Stimulated activated naive CD8-positive, alpha-beta T cell treated with anti-CD3 and anti-CD28 coated beads, Interleukin-15, Interleukin-2, amounts not matched to agents 100 ng/mL and 50 ng/mL, for 24 hours (primary cell): ENCODE results near the gene SNTB2.

Source experiments
- H3K27ac Mint-ChIP-seq: one replicate; pipeline ENCODE4 v1.8.0; 2021; ENCODE audit warnings: mild to moderate bottlenecking, mixed read lengths
- H3K27me3 Mint-ChIP-seq: one replicate; pipeline ENCODE4 v1.8.0; 2021; ENCODE audit warnings: mixed read lengths
- H3K36me3 Mint-ChIP-seq: one replicate; pipeline ENCODE4 v1.8.0; 2021; ENCODE audit warnings: low read depth, mixed read lengths
- H3K4me1 Mint-ChIP-seq: one replicate; pipeline ENCODE4 v1.8.0; 2021; ENCODE audit warnings: low read depth, mixed read lengths
- H3K4me3 Mint-ChIP-seq: one replicate; pipeline ENCODE4 v1.8.0; 2021; ENCODE audit warnings: mild to moderate bottlenecking, mixed read lengths
- H3K9me3 Mint-ChIP-seq: one replicate; pipeline ENCODE4 v1.8.0; 2021; ENCODE audit warnings: mixed read lengths

The SNTB2 gene

DNA sequence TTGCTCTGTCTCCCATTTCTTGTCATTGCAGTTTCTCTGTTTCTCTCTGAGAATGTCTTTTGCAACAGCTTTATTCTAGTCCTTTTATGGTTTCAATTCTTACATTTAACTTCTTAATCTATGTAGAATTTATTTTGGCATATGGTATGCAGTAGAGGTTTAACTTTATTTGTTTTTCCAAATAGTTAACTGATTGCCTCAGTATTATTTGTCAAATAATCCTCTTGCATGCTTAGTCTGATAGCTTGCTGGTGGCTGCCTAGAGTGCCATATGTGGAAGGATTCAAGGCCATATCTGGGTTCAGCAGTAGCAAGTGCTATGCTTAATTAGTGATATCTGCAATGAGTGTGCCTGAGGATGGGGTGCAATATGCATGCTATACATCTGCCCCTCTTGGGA, 6.9 kb downstream of the SNTB2 start:
- Mint-ChIP-seq H3K27me3 (no peaks in the 10 kb centered on the region), H3K27ac (no peak overlapping the region), H3K4me1 (peaks cover 34% of the 10 kb centered on the region), H3K4me3 (no peak overlapping the region), H3K36me3 (peaks cover 5% of the 10 kb centered on the region), H3K9me3 (no peaks in the 10 kb centered on the region)

DNA sequence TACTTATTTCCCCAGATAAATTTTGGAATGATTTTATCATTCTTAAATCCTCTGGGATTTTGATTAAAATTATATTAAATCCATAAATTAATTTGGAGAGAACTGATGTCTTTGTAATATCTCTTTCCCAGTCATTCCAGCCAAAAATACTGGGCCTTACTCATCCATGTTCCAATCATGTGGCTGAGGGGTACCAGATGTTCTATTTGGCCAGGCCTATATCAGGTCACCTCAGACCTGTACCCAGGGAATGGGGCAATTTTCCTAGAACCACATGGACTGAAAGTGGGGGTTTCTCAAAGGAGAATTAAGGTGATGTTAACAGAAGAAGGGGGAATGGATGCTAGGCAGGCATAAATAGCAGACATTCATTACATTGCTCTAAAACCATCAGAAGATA, 7.5 kb downstream of the SNTB2 start:
- peaks cover 5% of the 10 kb centered on the region for H3K36me3 Mint-ChIP-seq
- no peak overlapping the region for H3K27ac Mint-ChIP-seq
- H3K9me3 Mint-ChIP-seq, result no peaks in the 10 kb centered on the region
- H3K4me3 Mint-ChIP-seq, result no peak overlapping the region
- no peaks in the 10 kb centered on the region for H3K27me3 Mint-ChIP-seq
- peaks cover 28% of the 10 kb centered on the region for H3K4me1 Mint-ChIP-seq

DNA sequence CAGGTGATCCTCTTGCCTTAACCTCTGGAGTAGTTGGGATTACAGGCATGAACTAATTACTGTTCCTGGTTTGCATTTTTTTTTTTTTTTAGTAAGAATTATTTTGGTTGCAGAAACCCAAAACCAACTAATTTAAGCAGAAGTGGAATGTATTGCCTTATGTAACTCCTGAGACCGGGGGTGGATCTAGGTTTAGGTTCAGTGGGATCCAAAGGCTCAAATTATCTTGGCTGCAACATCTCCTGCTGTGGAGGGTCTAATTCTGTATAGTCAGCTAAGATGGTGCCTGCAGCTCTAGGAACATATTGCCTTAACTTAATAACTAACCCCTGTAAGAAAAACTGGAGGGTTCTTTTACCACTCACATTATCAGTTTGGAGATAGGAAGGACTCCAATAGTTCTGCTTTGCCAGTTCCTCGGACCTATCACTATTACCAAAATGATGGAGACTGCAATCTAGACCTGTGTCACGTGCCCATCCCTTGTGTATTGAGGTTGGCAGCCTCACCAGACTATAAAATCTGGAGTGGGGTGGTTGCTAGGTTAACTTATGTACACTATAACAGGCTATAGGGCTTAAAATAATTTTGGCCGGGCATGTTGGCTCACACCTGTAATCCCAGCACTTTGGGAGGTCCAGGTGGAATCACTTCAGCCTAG, 8.5 kb downstream of the SNTB2 start:
- H3K9me3 Mint-ChIP-seq, result no peaks in the 10 kb centered on the region
- peaks cover 18% of the 10 kb centered on the region for H3K4me1 Mint-ChIP-seq
- H3K27me3 Mint-ChIP-seq, result no peaks in the 10 kb centered on the region
- peaks cover 5% of the 10 kb centered on the region for H3K36me3 Mint-ChIP-seq
- no peak overlapping the region for H3K27ac Mint-ChIP-seq
- no peak overlapping the region for H3K4me3 Mint-ChIP-seq

DNA sequence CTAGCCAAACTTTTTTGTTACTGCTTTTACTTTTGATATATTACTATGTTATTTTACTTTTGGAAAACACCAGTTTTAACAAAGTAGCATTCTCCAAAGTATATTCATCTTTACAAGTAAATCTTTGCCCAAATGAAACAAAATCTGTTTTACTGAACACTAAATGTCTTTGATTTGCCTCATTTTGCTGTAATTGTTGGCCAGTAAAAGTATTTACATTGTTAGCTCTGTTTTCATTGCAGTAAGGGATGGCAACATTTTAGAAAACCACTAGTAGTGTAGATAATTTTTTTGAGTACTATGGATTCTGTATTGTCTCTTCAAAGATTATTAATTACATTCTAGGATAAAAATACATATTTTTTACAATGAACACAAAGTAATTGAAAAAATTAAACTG, 10.6 kb downstream of the SNTB2 start:
- Mint-ChIP-seq H3K27ac (no peak overlapping the region), H3K36me3 (no peaks in the 10 kb centered on the region), H3K9me3 (no peaks in the 10 kb centered on the region), H3K4me3 (no peak overlapping the region), H3K27me3 (no peaks in the 10 kb centered on the region), H3K4me1 (peaks cover 11% of the 10 kb centered on the region)

DNA sequence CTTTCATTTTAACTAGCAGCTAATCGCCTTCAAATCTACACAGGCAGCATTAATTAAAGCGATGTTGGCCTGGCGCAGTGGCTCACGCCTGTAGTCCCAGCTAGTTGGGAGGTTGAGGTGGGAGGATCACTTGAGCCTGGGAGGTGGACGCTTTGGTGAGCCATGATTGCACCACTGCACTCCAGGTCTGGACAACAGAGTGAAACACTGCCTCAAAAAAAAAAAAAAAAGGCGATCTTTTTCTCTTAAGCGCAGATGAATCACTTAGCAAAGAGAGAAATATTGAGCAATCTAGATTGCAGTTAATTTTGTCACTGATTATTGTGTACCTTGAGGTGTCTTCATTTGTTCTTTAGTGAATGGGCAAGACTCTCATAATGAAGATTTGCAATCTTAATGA, 12.4 kb downstream of the SNTB2 start:
- no peak overlapping the region for H3K4me3 Mint-ChIP-seq
- no peaks in the 10 kb centered on the region for H3K36me3 Mint-ChIP-seq
- no peaks in the 10 kb centered on the region for H3K9me3 Mint-ChIP-seq
- peaks cover 17% of the 10 kb centered on the region for H3K4me1 Mint-ChIP-seq
- H3K27me3 Mint-ChIP-seq, result no peaks in the 10 kb centered on the region
- no peak overlapping the region for H3K27ac Mint-ChIP-seq

DNA sequence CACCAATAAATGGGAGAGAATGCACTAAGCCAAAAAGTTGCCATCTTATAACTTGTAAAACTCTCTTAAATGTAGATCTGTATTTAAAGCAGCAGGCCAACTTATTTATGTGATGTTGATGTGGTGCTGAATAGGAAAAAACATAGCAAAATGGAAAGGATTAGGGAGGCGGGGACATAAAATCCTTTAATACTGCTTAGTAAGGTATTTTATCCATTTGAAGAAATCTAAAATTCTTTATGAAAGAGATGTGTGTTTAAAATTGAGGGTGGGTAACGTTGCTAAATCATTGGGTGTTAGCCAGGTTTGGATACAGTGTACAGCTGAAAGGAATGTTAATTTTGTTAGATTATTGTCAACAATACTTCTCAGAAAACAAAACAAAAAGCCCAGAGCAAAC, 14.3 kb downstream of the SNTB2 start:
- Mint-ChIP-seq H3K27me3 (no peaks in the 10 kb centered on the region), H3K9me3 (no peaks in the 10 kb centered on the region), H3K4me1 (peaks cover 28% of the 10 kb centered on the region), H3K4me3 (no peak overlapping the region), H3K27ac (no peak overlapping the region), H3K36me3 (no peaks in the 10 kb centered on the region)

DNA sequence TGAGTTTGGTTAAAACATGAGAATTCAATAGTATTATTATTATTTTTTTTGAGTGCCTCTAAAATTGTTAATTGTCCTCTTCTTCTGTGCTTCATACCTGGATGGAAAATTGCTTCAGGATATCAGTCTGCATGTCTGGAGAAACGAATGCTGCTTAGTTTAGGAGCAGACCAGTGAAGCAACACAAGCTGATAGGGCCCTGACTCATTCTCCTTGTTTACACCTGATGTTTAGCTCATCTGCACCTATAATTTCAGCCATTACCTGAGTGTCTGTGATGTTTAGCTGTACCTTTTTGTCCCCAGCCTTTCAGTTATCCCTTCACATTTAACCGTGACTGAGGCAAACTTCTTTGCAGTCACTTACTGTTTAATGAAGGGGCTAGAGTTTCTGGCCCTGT, 14.8 kb downstream of the SNTB2 start:
- Mint-ChIP-seq H3K9me3 (no peaks in the 10 kb centered on the region), H3K4me3 (no peak overlapping the region), H3K27ac (no peak overlapping the region)

DNA sequence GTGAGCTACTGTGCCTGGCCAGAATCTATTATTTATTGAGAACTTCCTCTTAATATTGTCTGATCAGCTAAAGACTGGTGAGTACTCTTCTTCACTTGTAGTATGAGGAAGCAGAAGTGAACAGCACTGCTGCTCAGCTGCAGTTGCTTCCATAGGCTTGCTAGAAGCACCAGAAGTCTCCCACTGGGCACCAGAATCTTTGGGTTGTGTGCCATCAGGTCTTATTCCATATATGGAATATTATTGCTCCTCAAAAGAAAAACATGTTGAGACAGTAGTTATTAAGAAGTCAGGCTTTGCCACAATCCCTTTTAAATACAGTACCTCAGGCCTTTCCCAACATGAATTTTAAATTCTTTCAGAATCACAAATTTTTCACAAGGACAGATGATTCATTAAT, 17.2 kb downstream of the SNTB2 start:
- H3K27me3 Mint-ChIP-seq, result no peaks in the 10 kb centered on the region
- no peaks in the 10 kb centered on the region for H3K9me3 Mint-ChIP-seq
- H3K4me3 Mint-ChIP-seq, result peak overlapping the region; percentile 8
- H3K27ac Mint-ChIP-seq, result peak overlapping the region; percentile 75
- peaks cover under 1% of the 10 kb centered on the region for H3K36me3 Mint-ChIP-seq
- H3K4me1 Mint-ChIP-seq, result peaks cover 17% of the 10 kb centered on the region

More for the DNA sequence above, 14.8 kb downstream of the SNTB2 start:
- no peaks in the 10 kb centered on the region for H3K27me3 Mint-ChIP-seq
- H3K36me3 Mint-ChIP-seq, result no peaks in the 10 kb centered on the region
- peaks cover 25% of the 10 kb centered on the region for H3K4me1 Mint-ChIP-seq

DNA sequence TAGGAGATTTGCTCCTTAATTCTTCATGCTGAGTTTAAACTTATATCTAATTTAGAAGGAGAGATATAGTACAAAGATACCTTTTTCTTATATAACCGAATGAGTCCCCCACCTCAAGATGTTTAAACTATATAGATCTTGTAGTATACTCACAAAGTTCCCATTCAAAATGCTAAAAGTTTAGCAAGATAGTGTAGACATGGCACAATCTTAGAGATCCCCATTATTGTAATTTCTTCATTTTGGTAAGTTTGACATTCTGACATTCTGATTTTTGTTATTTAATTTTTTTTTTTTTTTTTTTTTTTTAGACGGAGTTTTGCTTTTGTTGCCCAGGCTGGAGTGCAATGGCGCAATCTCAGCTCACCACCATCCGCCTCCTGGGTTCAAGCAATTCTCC, 22.8 kb downstream of the SNTB2 start:
- Mint-ChIP-seq H3K36me3 (peaks cover 5% of the 10 kb centered on the region), H3K4me3 (no peak overlapping the region), H3K4me1 (peaks cover 8% of the 10 kb centered on the region), H3K9me3 (no peaks in the 10 kb centered on the region), H3K27me3 (no peaks in the 10 kb centered on the region), H3K27ac (no peak overlapping the region)

DNA sequence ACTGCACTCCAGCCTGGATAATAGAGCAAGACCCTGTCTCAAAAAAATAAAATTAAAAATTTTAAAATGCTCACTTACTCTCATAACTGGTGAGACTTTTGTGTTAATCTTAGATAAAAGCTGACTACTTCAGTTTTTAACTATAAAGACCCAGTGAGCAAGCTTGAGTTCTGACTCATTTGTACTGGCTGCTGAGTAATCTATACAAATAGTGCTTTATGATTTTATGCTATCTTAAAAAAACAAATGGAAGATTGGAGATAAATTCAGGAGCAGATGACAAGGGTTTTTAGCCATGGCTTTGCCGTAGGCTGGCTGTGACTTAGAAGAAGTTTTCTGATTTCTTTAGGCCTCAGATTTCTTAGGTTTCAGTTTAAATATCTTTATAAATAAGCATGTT, 30.5 kb downstream of the SNTB2 start:
- Mint-ChIP-seq H3K4me3 (no peak overlapping the region), H3K36me3 (no peaks in the 10 kb centered on the region), H3K4me1 (peaks cover 4% of the 10 kb centered on the region), H3K9me3 (no peaks in the 10 kb centered on the region), H3K27ac (no peak overlapping the region), H3K27me3 (no peaks in the 10 kb centered on the region)

DNA sequence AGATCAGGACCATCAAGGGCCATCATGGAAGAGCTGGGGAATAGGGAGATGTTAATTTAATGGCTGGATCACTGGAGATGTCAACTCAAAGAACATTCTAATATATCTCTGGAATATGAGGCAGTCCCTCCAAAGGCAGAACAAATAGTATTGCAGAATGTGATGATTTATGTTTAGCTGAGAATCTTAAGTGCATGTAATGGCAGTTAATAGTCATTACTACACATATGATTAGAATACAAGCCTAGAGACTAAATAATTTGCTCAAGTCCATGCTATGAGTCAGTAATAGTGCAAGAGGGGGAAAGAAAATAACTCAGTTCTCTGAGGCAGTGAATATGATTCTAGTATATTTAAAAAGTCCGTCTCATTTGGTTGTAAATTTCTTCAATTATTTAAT, 32.3 kb downstream of the SNTB2 start:
- Mint-ChIP-seq H3K4me1 (peaks cover 4% of the 10 kb centered on the region), H3K27ac (no peak overlapping the region), H3K36me3 (no peaks in the 10 kb centered on the region), H3K27me3 (no peaks in the 10 kb centered on the region), H3K9me3 (no peaks in the 10 kb centered on the region), H3K4me3 (no peak overlapping the region)

DNA sequence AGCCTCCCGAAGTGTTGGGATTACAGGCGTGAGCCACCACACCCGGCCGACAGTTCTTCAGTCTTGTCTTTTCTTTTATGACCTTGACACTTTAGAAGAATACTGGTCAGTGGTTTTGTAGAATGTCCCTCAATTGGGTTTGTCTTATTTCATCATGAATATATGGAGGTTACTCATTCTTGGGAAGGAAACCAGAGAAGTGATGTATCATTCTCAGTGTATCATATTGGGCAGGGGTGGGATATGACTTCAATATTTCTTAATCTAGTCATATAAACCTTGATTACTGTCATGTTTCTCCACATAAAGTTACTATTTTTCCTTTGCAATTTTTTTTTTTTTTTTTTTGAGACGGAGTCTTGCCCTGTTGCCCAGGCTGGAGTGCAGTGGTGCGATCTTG, 36.9 kb downstream of the SNTB2 start:
- no peak overlapping the region for H3K27ac Mint-ChIP-seq
- H3K27me3 Mint-ChIP-seq, result no peaks in the 10 kb centered on the region
- no peaks in the 10 kb centered on the region for H3K36me3 Mint-ChIP-seq
- no peak overlapping the region for H3K4me3 Mint-ChIP-seq
- no peaks in the 10 kb centered on the region for H3K4me1 Mint-ChIP-seq
- no peaks in the 10 kb centered on the region for H3K9me3 Mint-ChIP-seq

DNA sequence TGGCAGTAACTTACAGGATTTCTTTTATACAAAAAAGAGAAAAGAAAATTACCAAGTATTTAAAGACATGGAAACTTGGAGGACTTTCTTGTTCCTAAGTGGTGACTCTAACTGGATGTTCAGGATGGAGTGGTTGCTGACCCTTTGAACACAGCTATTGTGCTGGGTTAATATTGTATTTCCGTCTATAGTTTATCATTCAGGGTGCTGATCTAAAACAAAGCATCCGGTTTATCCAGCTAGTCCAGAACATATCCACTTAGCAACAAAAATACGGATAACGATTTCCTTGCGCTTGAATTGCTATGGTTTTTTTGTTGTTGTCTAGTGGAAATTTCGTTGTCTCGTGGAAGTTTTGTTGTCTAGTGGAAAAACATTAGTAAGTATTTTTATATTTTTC, 38.2 kb downstream of the SNTB2 start:
- Mint-ChIP-seq H3K27ac (no peak overlapping the region), H3K9me3 (no peaks in the 10 kb centered on the region), H3K36me3 (no peaks in the 10 kb centered on the region), H3K4me3 (no peak overlapping the region), H3K27me3 (no peaks in the 10 kb centered on the region), H3K4me1 (no peaks in the 10 kb centered on the region)

DNA sequence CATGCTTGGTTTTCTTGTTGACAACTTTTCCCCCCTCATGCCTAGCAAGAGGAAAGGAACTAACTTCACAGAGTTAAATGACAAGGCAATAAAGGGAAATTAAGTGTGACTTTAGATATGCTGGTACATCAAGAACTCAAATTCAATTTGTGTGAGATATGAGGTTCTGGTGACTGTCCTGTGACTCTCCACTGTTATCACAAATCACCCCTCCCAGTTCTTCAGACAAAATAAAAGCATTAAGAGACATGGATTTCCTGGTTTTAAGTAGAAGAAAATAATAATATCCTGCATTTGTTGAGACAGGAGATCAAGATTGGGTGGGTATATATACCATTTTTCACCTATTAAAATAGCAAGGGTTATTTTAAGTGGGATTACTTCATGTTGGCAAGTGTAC, 46.2 kb downstream of the SNTB2 start:
- H3K36me3 Mint-ChIP-seq, result no peaks in the 10 kb centered on the region
- no peak overlapping the region for H3K4me3 Mint-ChIP-seq
- H3K27ac Mint-ChIP-seq, result no peak overlapping the region
- no peaks in the 10 kb centered on the region for H3K27me3 Mint-ChIP-seq
- peaks cover 4% of the 10 kb centered on the region for H3K4me1 Mint-ChIP-seq
- no peaks in the 10 kb centered on the region for H3K9me3 Mint-ChIP-seq

DNA sequence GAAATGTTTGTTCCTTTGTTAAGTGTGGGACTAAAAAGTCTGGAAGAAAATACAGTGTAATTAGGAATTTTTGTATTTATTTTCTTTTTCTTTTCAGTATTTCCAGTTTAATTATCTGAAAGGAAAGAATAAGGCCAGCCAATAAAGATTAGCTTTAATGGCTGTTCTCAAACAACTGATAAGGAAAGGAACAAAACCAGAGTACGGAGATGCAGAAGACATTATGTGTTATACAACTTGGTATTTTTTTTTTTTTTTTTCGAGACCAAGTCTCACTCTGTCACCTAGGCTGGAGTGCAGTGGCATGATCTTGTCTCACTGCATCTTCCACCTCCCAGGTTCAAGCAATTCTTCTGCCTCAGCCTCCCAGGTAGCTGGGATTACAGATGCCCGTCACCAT, 47.5 kb downstream of the SNTB2 start:
- Mint-ChIP-seq H3K36me3 (no peaks in the 10 kb centered on the region), H3K4me1 (peaks cover 4% of the 10 kb centered on the region), H3K9me3 (no peaks in the 10 kb centered on the region), H3K27ac (no peak overlapping the region), H3K4me3 (no peak overlapping the region), H3K27me3 (no peaks in the 10 kb centered on the region)

DNA sequence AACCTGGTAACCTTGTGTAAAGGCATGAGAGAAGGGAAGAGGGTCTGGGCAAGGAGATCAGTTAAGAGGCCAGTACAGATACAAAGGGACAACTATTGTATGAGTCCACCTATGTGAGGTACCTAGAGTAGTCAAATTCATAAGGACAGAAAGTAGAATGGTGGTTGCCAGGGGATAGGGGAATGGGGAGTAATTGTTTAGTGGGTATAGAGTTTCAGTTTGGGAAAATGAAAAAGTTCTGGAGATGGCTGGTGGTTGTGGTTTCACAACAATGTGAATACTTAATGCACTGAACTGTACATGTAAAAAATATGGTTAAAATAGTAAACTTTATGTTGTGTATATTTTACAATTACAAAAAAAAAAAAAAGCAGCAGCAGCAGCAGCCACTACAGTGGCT, 49.4 kb downstream of the SNTB2 start:
- Mint-ChIP-seq H3K4me3 (no peak overlapping the region), H3K4me1 (peaks cover 8% of the 10 kb centered on the region), H3K36me3 (no peaks in the 10 kb centered on the region), H3K9me3 (no peaks in the 10 kb centered on the region), H3K27me3 (no peaks in the 10 kb centered on the region), H3K27ac (no peak overlapping the region)
